ENCODE results near the gene DNAJB11.

DNA sequence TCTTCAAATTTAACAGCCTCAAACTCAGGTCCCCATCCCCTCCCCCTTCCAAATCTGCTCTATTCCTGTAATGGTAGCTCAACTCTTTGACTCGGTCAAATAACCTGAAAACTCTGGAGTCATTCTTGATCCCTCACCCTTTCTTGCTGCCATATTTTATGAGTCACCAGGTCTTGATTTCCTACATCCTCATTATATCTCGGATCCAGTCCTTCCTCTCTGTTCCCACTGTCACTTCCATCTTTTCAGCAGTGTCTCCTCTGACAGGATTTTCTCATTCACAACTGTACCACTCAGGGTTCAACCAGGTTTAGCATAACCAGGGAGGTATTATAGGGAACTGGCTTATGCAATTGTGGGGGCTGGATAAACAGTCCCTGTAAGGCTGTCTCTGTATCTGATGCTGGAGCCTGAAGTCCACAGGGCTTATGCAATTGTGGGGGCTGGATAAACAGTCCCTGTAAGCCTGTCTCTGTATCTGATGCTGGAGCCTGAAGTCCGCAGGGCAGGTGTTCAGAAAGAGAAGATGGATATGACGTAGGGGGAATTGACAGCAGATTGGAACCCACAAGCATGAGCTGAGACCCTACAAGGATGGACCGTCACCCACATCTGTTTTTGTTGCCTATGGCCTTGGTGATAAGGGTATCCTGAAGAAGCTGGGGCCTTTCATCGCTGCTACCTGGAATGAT lies 60.6 kb downstream of the DNAJB11 start:
- TF ChIP-seq, protein P1, sequence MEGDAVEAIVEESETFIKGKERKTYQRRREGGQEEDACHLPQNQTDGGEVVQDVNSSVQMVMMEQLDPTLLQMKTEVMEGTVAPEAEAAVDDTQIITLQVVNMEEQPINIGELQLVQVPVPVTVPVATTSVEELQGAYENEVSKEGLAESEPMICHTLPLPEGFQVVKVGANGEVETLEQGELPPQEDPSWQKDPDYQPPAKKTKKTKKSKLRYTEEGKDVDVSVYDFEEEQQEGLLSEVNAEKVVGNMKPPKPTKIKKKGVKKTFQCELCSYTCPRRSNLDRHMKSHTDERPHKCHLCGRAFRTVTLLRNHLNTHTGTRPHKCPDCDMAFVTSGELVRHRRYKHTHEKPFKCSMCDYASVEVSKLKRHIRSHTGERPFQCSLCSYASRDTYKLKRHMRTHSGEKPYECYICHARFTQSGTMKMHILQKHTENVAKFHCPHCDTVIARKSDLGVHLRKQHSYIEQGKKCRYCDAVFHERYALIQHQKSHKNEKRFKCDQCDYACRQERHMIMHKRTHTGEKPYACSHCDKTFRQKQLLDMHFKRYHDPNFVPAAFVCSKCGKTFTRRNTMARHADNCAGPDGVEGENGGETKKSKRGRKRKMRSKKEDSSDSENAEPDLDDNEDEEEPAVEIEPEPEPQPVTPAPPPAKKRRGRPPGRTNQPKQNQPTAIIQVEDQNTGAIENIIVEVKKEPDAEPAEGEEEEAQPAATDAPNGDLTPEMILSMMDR (IDR thresholded peaks at IDR 0.05), result no peak
- no peak for TF ChIP-seq POLR2A (IDR thresholded peaks at IDR 0.05)

Measured in thyroid gland (tissue), 4 donors.